GM21529 (cell line): ENCODE data around the gene U2SURP.

ENCODE experiments used
- ATAC-seq: cut with Tn5 transposase; IDR thresholded peaks from one replicate; pipeline ENCODE4 v1.9.1; 2021; ENCODE audit not compliant: unreplicated experiment

Gene U2SURP

GRCh38 chr3:143099210-143099609 is 97.8 kb downstream of the U2SURP start:
- ATAC-seq, result no peak

DNA sequence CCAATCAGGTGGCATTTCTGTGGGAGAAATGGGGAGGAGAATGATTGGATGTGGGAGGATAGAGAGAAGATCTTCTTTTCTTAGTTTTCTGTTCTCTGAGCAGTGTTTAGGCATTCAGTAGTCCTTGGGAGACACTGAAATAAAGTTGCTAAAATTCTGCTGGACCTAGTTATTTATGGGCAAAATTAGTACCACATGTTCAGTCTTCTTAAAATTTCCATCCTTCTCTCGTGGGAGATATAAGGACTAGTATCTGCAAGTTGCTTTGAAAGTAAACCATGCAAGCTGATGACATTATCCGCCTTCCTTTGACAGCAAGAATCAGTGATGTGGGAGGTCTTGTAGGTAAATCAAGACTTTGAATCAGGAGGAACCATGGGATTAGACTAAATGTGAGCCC is 98.3 kb downstream of the U2SURP start:
- no peak for ATAC-seq

- ATAC-seq, result no peak
Observed at GRCh38 chr3:143100451-143100850, 99.1 kb downstream of the U2SURP start.

DNA sequence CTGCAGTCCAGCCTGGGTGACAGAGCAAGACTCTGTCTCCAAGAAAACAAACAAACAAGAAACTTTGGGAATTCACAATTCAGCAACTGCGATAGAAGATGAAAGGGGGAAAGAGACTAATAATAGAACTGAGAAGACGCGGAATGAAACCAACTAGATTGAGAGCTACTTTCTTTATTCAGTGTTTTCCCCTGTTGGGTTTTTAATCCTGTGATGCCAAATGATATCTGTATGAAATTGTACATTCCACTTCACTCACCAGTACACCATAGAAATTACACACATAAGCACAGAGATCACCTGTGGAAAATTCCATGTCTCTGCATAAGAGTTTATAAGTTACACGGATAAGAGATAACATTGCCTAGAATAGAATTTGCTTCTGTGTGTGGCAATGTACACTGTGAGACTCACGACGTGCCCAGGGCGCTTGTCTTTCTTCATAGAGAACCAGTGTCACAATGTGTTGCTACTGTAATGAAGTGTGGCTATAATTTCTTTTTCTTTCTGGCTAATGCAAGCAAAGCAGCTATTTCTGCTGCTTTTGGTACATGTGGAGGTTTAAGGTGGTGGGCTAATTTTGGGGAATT is 100.5 kb downstream of the U2SURP start:
- ATAC-seq, result no peak

DNA sequence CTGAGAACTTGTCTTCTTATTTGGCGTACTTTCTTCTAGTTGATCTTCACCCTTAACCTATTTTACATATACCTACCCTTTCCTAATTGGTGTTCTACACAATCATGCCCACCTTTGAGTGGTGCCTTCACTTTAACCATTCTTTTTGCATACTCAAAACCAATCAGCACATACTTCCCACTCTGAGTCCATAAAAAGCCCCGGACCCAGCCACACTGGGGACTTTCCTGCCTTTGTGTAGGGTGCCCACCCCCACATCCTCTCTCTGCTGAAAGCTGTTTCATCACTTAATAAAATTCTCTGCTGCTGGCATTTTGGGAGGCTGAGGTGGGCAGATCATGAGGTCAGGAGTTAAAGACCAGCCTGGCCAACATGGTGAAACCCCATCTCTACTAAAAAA is 102.3 kb downstream of the U2SURP start:
- no peak for ATAC-seq

DNA sequence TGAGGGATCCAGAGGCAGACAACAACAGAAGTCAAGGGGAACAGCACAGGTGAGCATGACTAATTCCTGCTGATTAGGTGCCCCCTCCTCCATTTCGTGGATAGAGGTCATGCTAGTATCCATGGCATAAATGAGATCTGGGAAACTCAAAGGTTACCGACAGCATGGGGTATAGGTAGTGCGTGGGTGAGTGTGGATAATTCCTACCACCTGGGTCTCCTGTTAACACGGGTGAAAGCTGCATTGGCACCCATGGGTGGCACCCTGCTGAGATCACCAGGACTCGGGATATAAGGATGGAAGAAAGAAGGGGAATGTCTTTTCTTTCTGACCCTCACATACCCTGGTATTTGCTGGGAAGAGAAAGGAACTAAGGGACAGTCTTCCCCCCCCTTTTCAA is 103.8 kb downstream of the U2SURP start:
- no peak for ATAC-seq

- ATAC-seq, result no peak
Observed at GRCh38 chr3:143109861-143110260, 108.5 kb downstream of the U2SURP start.
